ENCODE results near the gene PDE6G. TPM values are rescaled to one million over a fixed set of nuclear protein-coding genes. Genes with fewer than 3 reads are reported as not detected.

PDE6G gene
- total and polyA plus RNA-seq, 5 donors from 2014 or later = 0.67 to 1.4 (median 0.99) TPM; not detected in 1

GRCh38 chr17:81612172-81612970 is 44.0 kb downstream of the PDE6G start:
- no peak for ATAC-seq (ENCODE audit: low read depth in 2 of 2)
- H3K27me3 ChIP-seq (ENCODE audit: control insufficient read depth, insufficient read depth, low read length) = no peaks in the 10 kb centered on the region
- H3K4me1 ChIP-seq (ENCODE audit: control insufficient read depth, insufficient read depth, low read length, poor library complexity, severe bottlenecking) = peaks cover 14% of the 10 kb centered on the region
- H3K36me3 ChIP-seq (ENCODE audit: control insufficient read depth, insufficient read depth, low read length) = peaks cover 59% of the 10 kb centered on the region
- H3K27ac Mint-ChIP-seq = no peak overlapping the region
- peaks cover 6 to 31% (median 19%) of the 10 kb centered on the region in 4 donors for H3K4me1 Mint-ChIP-seq
- H3K9me3 Mint-ChIP-seq = no peaks in the 10 kb centered on the region
- H3K27me3 Mint-ChIP-seq = no peaks in the 10 kb centered on the region
- DNase-seq = no peak
- no peak overlapping the region for H3K27ac ChIP-seq (ENCODE audit: insufficient read depth, low read length, poor library complexity, severe bottlenecking)
- H3K36me3 Mint-ChIP-seq = peaks cover 34% of the 10 kb centered on the region
- no peaks in the 10 kb centered on the region for H3K9me3 ChIP-seq (ENCODE audit: control insufficient read depth in 2 of 2, low read length in 2 of 2)
- no peak overlapping the region for H3K4me3 Mint-ChIP-seq
- H3K4me3 ChIP-seq (ENCODE audit: low read depth, low read length) = no peak overlapping the region

DNA sequence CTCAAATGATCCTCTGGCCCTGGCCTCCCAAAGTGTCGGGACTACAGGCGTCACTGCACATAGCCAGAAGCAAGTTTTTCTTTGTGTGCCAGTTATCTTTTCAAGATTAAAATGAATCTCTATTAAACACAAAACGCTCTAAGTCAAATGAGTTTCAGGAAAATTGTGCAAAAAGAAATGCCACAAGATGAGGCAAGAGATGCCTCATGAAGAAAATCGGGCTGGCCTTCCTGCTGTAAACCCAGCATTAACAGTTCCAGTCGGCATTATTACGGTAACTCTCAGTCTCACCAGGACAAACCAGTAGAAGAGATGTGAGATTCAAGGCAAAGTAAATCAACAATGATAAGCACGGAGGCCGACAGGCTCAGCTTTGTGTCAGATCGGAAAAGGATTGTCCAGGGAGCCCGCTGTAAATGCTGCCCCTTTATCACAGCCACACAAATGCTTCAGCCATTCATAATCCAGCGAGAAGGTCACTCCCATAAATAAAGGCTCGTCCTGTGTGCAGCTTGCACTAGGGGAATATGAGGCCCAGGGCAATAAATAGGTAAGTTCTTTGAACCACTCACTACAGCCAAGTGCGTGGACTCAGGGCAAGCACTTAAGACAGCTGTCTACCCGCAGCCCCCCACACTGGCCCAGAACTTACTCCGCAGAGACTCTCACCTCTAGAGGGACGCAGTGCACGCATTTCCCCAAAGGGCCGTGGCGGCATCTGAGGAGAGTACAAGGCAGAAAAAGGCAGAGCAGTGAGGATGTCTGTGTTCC is 46.6 kb downstream of the PDE6G start:
- no peaks in the 10 kb centered on the region for H3K27me3 Mint-ChIP-seq
- no peak overlapping the region for H3K27ac ChIP-seq (ENCODE audit: insufficient read depth, low read length, poor library complexity, severe bottlenecking)
- H3K36me3 Mint-ChIP-seq = peaks cover 39% of the 10 kb centered on the region
- DNase-seq (no peak), ATAC-seq (ENCODE audit: low read depth in 2 of 2) (no peak)
- H3K36me3 ChIP-seq (ENCODE audit: control insufficient read depth, insufficient read depth, low read length) = peaks cover 65% of the 10 kb centered on the region
- H3K4me1 Mint-ChIP-seq = peaks cover 5 to 17% (median 13%) of the 10 kb centered on the region in 4 donors
- no peak overlapping the region for H3K4me3 Mint-ChIP-seq
- H3K27ac Mint-ChIP-seq = no peak overlapping the region
- no peaks in the 10 kb centered on the region for H3K9me3 ChIP-seq (ENCODE audit: control insufficient read depth in 2 of 2, low read length in 2 of 2)
- H3K4me1 ChIP-seq (ENCODE audit: control insufficient read depth, insufficient read depth, low read length, poor library complexity, severe bottlenecking) = peaks cover 3% of the 10 kb centered on the region
- no peak overlapping the region for H3K4me3 ChIP-seq (ENCODE audit: low read depth, low read length)
- no peaks in the 10 kb centered on the region for H3K9me3 Mint-ChIP-seq
- H3K27me3 ChIP-seq (ENCODE audit: control insufficient read depth, insufficient read depth, low read length) = no peaks in the 10 kb centered on the region

GRCh38 chr17:81608605-81609004 is 47.7 kb downstream of the PDE6G start:
- Histone ChIP-seq H3K4me3 (ENCODE audit: low read depth, low read length) (no peak overlapping the region), H3K36me3 (ENCODE audit: control insufficient read depth, insufficient read depth, low read length) (peaks cover 74% of the 10 kb centered on the region), H3K9me3 (ENCODE audit: control insufficient read depth in 2 of 2, low read length in 2 of 2) (no peaks in the 10 kb centered on the region), H3K4me1 (ENCODE audit: control insufficient read depth, insufficient read depth, low read length, poor library complexity, severe bottlenecking) (no peaks in the 10 kb centered on the region), H3K27ac (ENCODE audit: insufficient read depth, low read length, poor library complexity, severe bottlenecking) (no peak overlapping the region), H3K27me3 (ENCODE audit: control insufficient read depth, insufficient read depth, low read length) (no peaks in the 10 kb centered on the region)
- Mint-ChIP-seq H3K36me3 (peaks cover 37% of the 10 kb centered on the region), H3K27me3 (no peaks in the 10 kb centered on the region), H3K4me1 (peaks cover 0 to 9% (median 7%) of the 10 kb centered on the region in 4 donors), H3K9me3 (no peaks in the 10 kb centered on the region), H3K4me3 (no peak overlapping the region), H3K27ac (peak overlapping the region in 1 of 3 donors; percentile 23)
- no peak for ATAC-seq (ENCODE audit: low read depth in 2 of 2)
- DNase-seq = no peak

DNA sequence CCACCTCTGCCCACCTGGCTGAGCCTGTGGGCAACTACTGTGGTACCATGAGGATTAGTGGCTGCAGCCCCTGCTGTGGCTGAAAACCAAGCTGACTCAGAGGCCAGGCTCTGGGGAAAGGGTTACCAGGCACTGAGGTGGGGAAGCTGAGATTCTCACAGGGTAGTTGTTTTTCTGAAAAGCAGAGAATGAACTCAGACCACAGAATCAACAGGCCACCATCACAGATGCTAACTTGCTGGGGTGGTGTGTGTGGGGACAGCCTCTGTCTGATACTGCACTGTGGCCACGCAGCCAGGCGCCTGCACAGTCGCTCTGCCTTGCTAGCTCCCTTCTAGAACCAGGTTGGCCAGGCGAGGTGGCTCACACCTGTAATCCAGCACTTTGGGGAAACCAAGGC is 48.3 kb downstream of the PDE6G start:
- DNase-seq (no peak), ATAC-seq (ENCODE audit: low read depth in 2 of 2) (no peak)
- Mint-ChIP-seq H3K27ac (peak overlapping the region in 1 of 3 donors; percentile 23), H3K4me3 (no peak overlapping the region), H3K27me3 (no peaks in the 10 kb centered on the region), H3K36me3 (peaks cover 31% of the 10 kb centered on the region), H3K4me1 (peaks cover 0 to 6% (median 4%) of the 10 kb centered on the region in 4 donors), H3K9me3 (no peaks in the 10 kb centered on the region)
- Histone ChIP-seq H3K4me1 (ENCODE audit: control insufficient read depth, insufficient read depth, low read length, poor library complexity, severe bottlenecking) (no peaks in the 10 kb centered on the region), H3K36me3 (ENCODE audit: control insufficient read depth, insufficient read depth, low read length) (peaks cover 72% of the 10 kb centered on the region), H3K4me3 (ENCODE audit: low read depth, low read length) (no peak overlapping the region), H3K27ac (ENCODE audit: insufficient read depth, low read length, poor library complexity, severe bottlenecking) (no peak overlapping the region), H3K27me3 (ENCODE audit: control insufficient read depth, insufficient read depth, low read length) (no peaks in the 10 kb centered on the region), H3K9me3 (ENCODE audit: control insufficient read depth in 2 of 2, low read length in 2 of 2) (no peaks in the 10 kb centered on the region)

- no peak overlapping the region for H3K27ac ChIP-seq (ENCODE audit: insufficient read depth, low read length, poor library complexity, severe bottlenecking)
- H3K4me3 Mint-ChIP-seq = no peak overlapping the region
- DNase-seq (no peak), ATAC-seq (ENCODE audit: low read depth in 2 of 2) (no peak)
- H3K27me3 Mint-ChIP-seq = no peaks in the 10 kb centered on the region
- H3K4me3 ChIP-seq (ENCODE audit: low read depth, low read length) = no peak overlapping the region
- H3K9me3 Mint-ChIP-seq = no peaks in the 10 kb centered on the region
- H3K27me3 ChIP-seq (ENCODE audit: control insufficient read depth, insufficient read depth, low read length) = no peaks in the 10 kb centered on the region
- peaks cover 71% of the 10 kb centered on the region for H3K36me3 ChIP-seq (ENCODE audit: control insufficient read depth, insufficient read depth, low read length)
- H3K36me3 Mint-ChIP-seq = peaks cover 27% of the 10 kb centered on the region
- peaks cover 0 to 4% (median 3%) of the 10 kb centered on the region in 4 donors for H3K4me1 Mint-ChIP-seq
- H3K27ac Mint-ChIP-seq = no peak overlapping the region
- no peaks in the 10 kb centered on the region for H3K9me3 ChIP-seq (ENCODE audit: control insufficient read depth in 2 of 2, low read length in 2 of 2)
- H3K4me1 ChIP-seq (ENCODE audit: control insufficient read depth, insufficient read depth, low read length, poor library complexity, severe bottlenecking) = no peaks in the 10 kb centered on the region
These were observed 48.9 kb downstream of the PDE6G start for GRCh38 chr17:81607431-81607830.

DNA sequence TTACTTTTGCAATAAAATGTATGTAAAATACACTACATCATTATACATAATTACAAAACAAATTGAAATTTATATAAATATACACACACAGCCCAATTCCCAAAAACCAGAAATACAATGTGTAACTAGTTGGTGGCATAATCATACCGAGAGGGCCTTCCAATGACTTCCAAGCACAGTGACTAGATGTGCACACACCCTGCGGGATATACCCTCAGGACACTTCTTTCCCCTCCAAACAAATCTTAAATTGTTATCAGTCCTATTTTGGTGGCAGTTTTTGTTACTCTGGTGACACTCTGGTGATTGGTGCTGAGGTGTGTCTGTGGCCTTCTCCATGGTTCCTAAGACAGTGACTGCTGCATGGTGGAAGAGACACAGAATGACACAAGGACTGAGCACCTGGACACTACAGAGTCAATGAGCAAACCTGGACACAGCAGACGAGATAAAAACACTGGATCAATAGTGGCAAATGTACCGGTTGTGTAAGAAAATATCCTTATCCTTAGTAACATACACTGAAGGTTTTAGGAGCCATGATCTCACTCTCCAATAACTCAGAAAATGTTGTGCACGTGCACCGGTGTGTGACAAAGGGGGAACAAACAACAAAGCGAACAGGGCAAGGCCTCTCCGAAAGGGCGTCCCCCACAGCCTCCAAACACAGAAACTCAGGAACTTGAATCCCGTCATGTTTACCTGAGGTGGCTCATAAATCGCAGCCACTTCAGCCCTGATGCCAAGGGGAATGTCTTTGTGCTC is 52.3 kb downstream of the PDE6G start:
- Histone ChIP-seq H3K27me3 (ENCODE audit: control insufficient read depth, insufficient read depth, low read length) (no peaks in the 10 kb centered on the region), H3K4me1 (ENCODE audit: control insufficient read depth, insufficient read depth, low read length, poor library complexity, severe bottlenecking) (no peaks in the 10 kb centered on the region), H3K27ac (ENCODE audit: insufficient read depth, low read length, poor library complexity, severe bottlenecking) (no peak overlapping the region), H3K4me3 (ENCODE audit: low read depth, low read length) (no peak overlapping the region), H3K36me3 (ENCODE audit: control insufficient read depth, insufficient read depth, low read length) (peaks cover 70% of the 10 kb centered on the region), H3K9me3 (ENCODE audit: control insufficient read depth in 2 of 2, low read length in 2 of 2) (no peaks in the 10 kb centered on the region)
- DNase-seq (no peak), ATAC-seq (ENCODE audit: low read depth in 2 of 2) (no peak)
- peaks cover 5 to 8% (median 7%) of the 10 kb centered on the region in 4 donors for H3K4me1 Mint-ChIP-seq
- peaks cover 33% of the 10 kb centered on the region for H3K36me3 Mint-ChIP-seq
- no peaks in the 10 kb centered on the region for H3K9me3 Mint-ChIP-seq
- H3K27me3 Mint-ChIP-seq = no peaks in the 10 kb centered on the region
- H3K4me3 Mint-ChIP-seq = no peak overlapping the region
- no peak overlapping the region for H3K27ac Mint-ChIP-seq

DNA sequence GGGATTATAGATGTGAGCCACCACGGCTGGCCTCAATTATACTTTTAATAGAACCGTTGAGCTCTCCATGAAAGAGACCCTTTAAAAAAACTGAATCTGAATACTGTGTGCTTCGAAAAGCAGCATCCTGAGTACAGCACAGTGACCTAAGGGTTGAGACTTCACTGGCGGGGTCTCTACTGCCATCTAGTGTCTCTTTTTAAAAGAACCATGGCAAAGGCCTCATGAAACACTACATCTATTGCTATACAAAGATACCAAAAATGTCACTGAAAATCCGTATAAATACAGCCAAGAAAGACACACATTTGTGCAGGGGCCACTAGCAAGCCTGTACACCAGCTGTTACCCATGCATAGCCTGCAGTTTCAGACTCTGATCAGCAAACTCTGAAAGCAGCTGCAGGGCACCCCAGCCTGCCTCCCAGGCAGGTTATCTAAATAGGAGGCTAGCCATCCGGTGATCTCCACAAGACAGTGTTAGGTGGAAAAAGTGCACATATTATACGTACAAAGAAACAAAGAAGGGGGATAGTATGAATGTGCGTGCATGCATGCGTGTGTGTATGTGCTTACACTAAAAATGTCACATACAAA is 54.7 kb downstream of the PDE6G start:
- Histone ChIP-seq H3K4me3 (ENCODE audit: low read depth, low read length) (no peak overlapping the region), H3K27ac (ENCODE audit: insufficient read depth, low read length, poor library complexity, severe bottlenecking) (no peak overlapping the region), H3K36me3 (ENCODE audit: control insufficient read depth, insufficient read depth, low read length) (peaks cover 62% of the 10 kb centered on the region), H3K4me1 (ENCODE audit: control insufficient read depth, insufficient read depth, low read length, poor library complexity, severe bottlenecking) (no peaks in the 10 kb centered on the region), H3K27me3 (ENCODE audit: control insufficient read depth, insufficient read depth, low read length) (no peaks in the 10 kb centered on the region), H3K9me3 (ENCODE audit: control insufficient read depth in 2 of 2, low read length in 2 of 2) (no peaks in the 10 kb centered on the region)
- Mint-ChIP-seq H3K27me3 (no peaks in the 10 kb centered on the region), H3K27ac (peak overlapping the region in 2 of 3 donors; percentile 10 to 12), H3K9me3 (no peaks in the 10 kb centered on the region), H3K4me1 (peaks cover 5 to 7% (median 7%) of the 10 kb centered on the region in 4 donors), H3K4me3 (no peak overlapping the region), H3K36me3 (peaks cover 33% of the 10 kb centered on the region)
- peak; percentile 80 to 87 for ATAC-seq (ENCODE audit: low read depth in 2 of 2)
- peak; percentile 15 to 80 (median 68) for DNase-seq
